Peyer's patch (tissue), 4 donors: ENCODE data around the gene DPEP3. TPM values are rescaled to one million over a fixed set of nuclear protein-coding genes. Genes with fewer than 3 reads are reported as not detected.
"Not testable (repeated sequence)": the region's sequence is repeated elsewhere in the genome, so short reads cannot be mapped to it uniquely, and the experiment has no call there.

Experiments used
- DNase-seq, 3 donors: peaks; one replicate each; pipeline ENCODE4 v3.0.0-alpha.2; 2017 to 2019
- H3K27ac ChIP-seq, 4 donors: fragments of 200-600 bp; sonication (generic); one replicate each; pipeline ENCODE4 v1.5.1; 2016 to 2019
- H3K27me3 ChIP-seq, 2 donors: fragments of 200-600 bp; sonication (generic); one replicate each; pipeline ENCODE4 v1.5.1; 2019
- H3K36me3 ChIP-seq, 3 donors: fragments of 200-600 bp; sonication (generic); one replicate each; pipeline ENCODE4 v1.5.1; 2016 to 2019
- H3K4me1 ChIP-seq, 4 donors: fragments of 200-600 bp; sonication (generic); one replicate each; pipeline ENCODE4 v1.5.1; 2016 to 2019
- H3K4me3 ChIP-seq, 4 donors: fragments of 200-600 bp; sonication (generic); 1 replicate in 3 of 4; 2 replicates in 1 of 4; pipeline ENCODE4 v1.5.1; 2016 to 2019; ENCODE audit warnings: mild to moderate bottlenecking in 1 of 4
- H3K9me3 ChIP-seq, 4 donors: fragments of 200-600 bp; sonication (generic); one replicate each; pipeline ENCODE4 v1.5.1; 2016 to 2019; ENCODE audit warnings: mild to moderate bottlenecking in 1 of 4
- CTCF ChIP-seq, 6 experiments: fragments of 450-650 bp in 4 of 6; fragments of 200-600 bp in 2 of 6; sonication (generic) in 1 of 6; IDR thresholded peaks; one replicate each; pipeline ENCODE4 v1.5.1; 2017 to 2019; ENCODE audit warnings: antibody characterized with exemption in 6 of 6, mild to moderate bottlenecking in 3 of 6, moderate library complexity in 1 of 6
- POLR2A ChIP-seq, 2 donors: fragments of 450-650 bp; IDR thresholded peaks; one replicate each; pipeline ENCODE4 v1.5.1; 2017; ENCODE audit warnings: antibody characterized with exemption in 2 of 2, mild to moderate bottlenecking in 2 of 2, moderate library complexity in 2 of 2
- total RNA-seq, 4 donors: library from RNA; depleted of rRNA; stranded (reverse); fragments of >200 nt; gene quantifications; one replicate each; pipeline ENCODE4 v1.1.0, GENCODE V29; 2016

Gene DPEP3
- total RNA-seq, 4 donors from 2014 or later: not detected

GRCh38 chr16:67940446-67941089 is 39.7 kb downstream of the DPEP3 start:
- peak overlapping the region in 2 of 4 donors; percentile 13 to 65 for H3K27ac ChIP-seq

GRCh38 chr16:67939507-67940445 is 40.5 kb downstream of the DPEP3 start:
- peaks cover 0 to 17% (median 0%) of the 10 kb centered on the region in 3 donors for H3K36me3 ChIP-seq
- peak overlapping the region in 2 of 4 donors; percentile 13 to 65 for H3K27ac ChIP-seq
- DNase-seq: peak; percentile 62 to 86 (median 86)

More at GRCh38 chr16:67940446-67941089, 39.7 kb downstream of the DPEP3 start:
- H3K4me1 ChIP-seq: peaks cover 0 to 42% (median 9%) of the 10 kb centered on the region in 4 donors
- H3K27me3 ChIP-seq: no peaks in the 10 kb centered on the region
- H3K4me3 ChIP-seq: no peak overlapping the region
- no peak for DNase-seq
- peaks cover 0 to 20% (median 0%) of the 10 kb centered on the region in 3 donors for H3K36me3 ChIP-seq
- H3K9me3 ChIP-seq: no peaks in the 10 kb centered on the region
- no peak for TF ChIP-seq POLR2A (IDR thresholded peaks at IDR 0.05)
- no peak for TF ChIP-seq CTCF (IDR thresholded peaks at IDR 0.05)

GRCh38 chr16:67937713-67938112 is 42.6 kb downstream of the DPEP3 start:
- H3K27ac ChIP-seq: peak overlapping the region in 2 of 4 donors; percentile 96 to 97
- H3K27me3 ChIP-seq, DNase-seq, H3K9me3 ChIP-seq, H3K4me3 ChIP-seq: not testable (repeated sequence)
- peaks cover 0 to 27% (median 0%) of the 10 kb centered on the region in 3 donors for H3K36me3 ChIP-seq
- peaks cover 0 to 31% (median 17%) of the 10 kb centered on the region in 4 donors for H3K4me1 ChIP-seq

More at GRCh38 chr16:67939507-67940445, 40.5 kb downstream of the DPEP3 start:
- Histone ChIP-seq H3K4me1 (peaks cover 0 to 45% (median 15%) of the 10 kb centered on the region in 4 donors), H3K9me3 (no peaks in the 10 kb centered on the region), H3K4me3 (no peak overlapping the region), H3K27me3 (no peaks in the 10 kb centered on the region)
- TF ChIP-seq POLR2A (IDR thresholded peaks at IDR 0.05): no peak
- TF ChIP-seq CTCF (IDR thresholded peaks at IDR 0.05): no peak

GRCh38 chr16:67936880-67937605 is 43.3 kb downstream of the DPEP3 start:
- H3K4me1 ChIP-seq: peaks cover 0 to 31% (median 17%) of the 10 kb centered on the region in 4 donors
- H3K9me3 ChIP-seq: no peaks in the 10 kb centered on the region
- H3K4me3 ChIP-seq: peak overlapping the region; percentile 67 to 99 (median 89)
- H3K36me3 ChIP-seq: peaks cover 0 to 30% (median 0%) of the 10 kb centered on the region in 3 donors
- TF ChIP-seq POLR2A (IDR thresholded peaks at IDR 0.05): peak in 1 of 2 donors; percentile 4
- no peak for TF ChIP-seq CTCF (IDR thresholded peaks at IDR 0.05)
- no peaks in the 10 kb centered on the region for H3K27me3 ChIP-seq
- DNase-seq: peak in 2 of 3 donors; percentile 88 to 94
- peak overlapping the region; percentile 95 to 98 (median 96) for H3K27ac ChIP-seq

- no peaks in the 10 kb centered on the region for H3K27me3 ChIP-seq
- no peak for TF ChIP-seq CTCF (IDR thresholded peaks at IDR 0.05)
- TF ChIP-seq POLR2A (IDR thresholded peaks at IDR 0.05): peak; percentile 69 to 75
- peaks cover 0 to 27% (median 17%) of the 10 kb centered on the region in 4 donors for H3K4me1 ChIP-seq
- H3K27ac ChIP-seq: peak within 1 kb of the TSS; percentile 95 to 98 (median 96)
- H3K4me3 ChIP-seq: peak within 1 kb of the TSS; percentile 67 to 99 (median 89)
- DNase-seq: peak in 1 of 3 donors; percentile 78
- H3K36me3 ChIP-seq: peaks cover 0 to 35% (median 0%) of the 10 kb centered on the region in 3 donors
- no peaks in the 10 kb centered on the region for H3K9me3 ChIP-seq
These were observed 44.0 kb downstream of the DPEP3 start, which contains the start of gene PSMB10 for GRCh38 chr16:67936124-67936879. TSS of gene PSMB10 (minus strand) at chr16:67936850. CDS start at chr16:67936749, 101 bp downstream.
